Measurements from ENCODE around the gene SNRNP25. TPM values are rescaled to one million over a fixed set of nuclear protein-coding genes. Genes with fewer than 3 reads are reported as not detected.
A peak's percentile ranks its signal among the peaks of the same experiment; 100 is the strongest.

The SNRNP25 gene
- total and polyA plus RNA-seq, 2 of the 8 experiments (the other 6 are each of a cell fraction or from before 2014, with no cell fraction given): 53.0 to 58.4 TPM

DNA sequence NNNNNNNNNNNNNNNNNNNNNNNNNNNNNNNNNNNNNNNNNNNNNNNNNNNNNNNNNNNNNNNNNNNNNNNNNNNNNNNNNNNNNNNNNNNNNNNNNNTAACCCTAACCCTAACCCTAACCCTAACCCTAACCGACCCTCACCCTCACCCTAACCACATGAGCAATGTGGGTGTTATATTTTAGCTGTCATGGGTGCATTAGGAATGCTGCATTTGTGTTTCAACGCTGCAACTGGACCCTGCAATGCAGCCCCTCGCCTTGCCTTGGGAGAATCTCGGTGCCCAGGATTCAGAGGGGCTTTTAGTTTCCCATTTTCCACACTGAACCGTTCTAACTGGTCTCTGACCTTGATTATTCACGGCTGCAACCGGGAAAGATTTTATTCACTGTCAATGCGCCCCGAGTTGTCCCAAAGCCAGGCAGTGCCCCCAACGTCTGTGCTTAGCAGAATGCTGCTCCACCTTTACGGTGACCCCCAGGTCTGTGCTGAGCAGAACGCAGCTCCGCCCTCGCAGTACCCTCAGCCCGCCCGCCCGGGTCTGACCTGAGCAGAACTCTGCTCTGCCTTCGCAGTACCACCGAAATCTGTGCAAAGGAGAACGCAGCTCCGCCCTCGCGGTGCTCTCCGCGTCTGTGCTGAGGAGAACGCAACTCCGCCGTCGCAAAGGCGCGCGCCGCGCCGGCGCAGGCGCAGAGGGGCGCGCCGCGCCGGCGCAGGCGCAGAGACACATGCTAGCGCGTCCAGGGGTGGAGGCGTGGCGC is 43.5 kb upstream of the SNRNP25 start:
- H4K20me1 ChIP-seq (replicated peaks in 1 of 2; ENCODE audit: control insufficient read depth in 1 of 2, insufficient read depth in 2 of 2, low read length in 2 of 2): no peaks in the 10 kb centered on the region
- POLR2A ChIA-PET (ENCODE audit: partially characterized antibody): no interaction called here
- no peak overlapping the region for H3K56ac ChIP-seq (replicated peaks; ENCODE audit: insufficient read length, low read depth, low read length)
- no peak for TF ChIP-seq NRF1 (IDR thresholded peaks at IDR 0.05; ENCODE audit: low read depth, low read length)
- TF ChIP-seq BCL11A (IDR thresholded peaks at IDR 0.05; ENCODE audit: low read depth in 2 of 2, low read length in 2 of 2): no peak
- no peak for TF ChIP-seq TBP (IDR thresholded peaks at IDR 0.05; ENCODE audit: low read depth, low read length)
- no peak for TF ChIP-seq POLR2A (IDR thresholded peaks at IDR 0.05; ENCODE audit: control extremely low read depth in 1 of 2, low read depth in 2 of 2, low read length in 2 of 2)
- no peak for TF ChIP-seq CBX5 (IDR thresholded peaks at IDR 0.05; ENCODE audit: low read depth, low read length)
- no peak for TF ChIP-seq SP2 (IDR thresholded peaks at IDR 0.05; ENCODE audit: low read length)
- TF ChIP-seq FOSL1 (IDR thresholded peaks at IDR 0.05; ENCODE audit: insufficient read depth, low read depth, low read length): no peak
- TF ChIP-seq RBBP5 (IDR thresholded peaks at IDR 0.05; ENCODE audit: borderline replicate concordance, low read depth, low read length): no peak
- no peak for TF ChIP-seq ASH2L (IDR thresholded peaks at IDR 0.05; ENCODE audit: low read length)
- TF ChIP-seq GABPA (IDR thresholded peaks at IDR 0.05; ENCODE audit: borderline replicate concordance, insufficient read depth, low read length): no peak
- TF ChIP-seq KDM4A (IDR thresholded peaks at IDR 0.05; ENCODE audit: low read depth, low read length, severe bottlenecking): no peak
- TF ChIP-seq ATF3 (IDR thresholded peaks at IDR 0.05; ENCODE audit: insufficient read depth, low read depth, low read length): no peak
- TF ChIP-seq SIRT6 (IDR thresholded peaks at IDR 0.05; ENCODE audit: low read length): no peak
- no peak for TF ChIP-seq CEBPB (IDR thresholded peaks at IDR 0.05; ENCODE audit: low read depth, low read length)

More for the DNA sequence above, 43.5 kb upstream of the SNRNP25 start:
- CTCF ChIA-PET (ENCODE audit: partially characterized antibody): interaction anchor here (0.6 kb wide), 1 partner anchor 84 kb away, joined by 3 read pairs; no protein-coding TSS in a partner anchor
- H2AK5ac ChIP-seq (ENCODE audit: low read depth, low read length): no peak overlapping the region
- no peak for DNase-seq (ENCODE audit: low read depth in 1 of 2, low spot score in 2 of 2)
- no peak overlapping the region for H2BK15ac ChIP-seq (ENCODE audit: low read length)
- H3K27ac ChIP-seq (ENCODE audit: low read depth, low read length): no peak overlapping the region
- H3K23ac ChIP-seq (ENCODE audit: insufficient read length): no peak overlapping the region
- H3K36me3 ChIP-seq (ENCODE audit: control insufficient read depth in 2 of 4, insufficient read depth in 4 of 4, low read length in 3 of 4): no peaks in the 10 kb centered on the region
- peak overlapping the region in 1 of 4 experiments; percentile 22; a peak in 1 of 8 replicates for H3K4me3 ChIP-seq (ENCODE audit: extremely low read depth in 1 of 4, insufficient read depth in 2 of 4, low read depth in 3 of 4, low read length in 4 of 4)
- no peaks in the 10 kb centered on the region for H3K79me2 ChIP-seq (ENCODE audit: control insufficient read depth in 1 of 2, insufficient read depth in 2 of 2, low read length in 2 of 2)
- H2AFZ ChIP-seq (ENCODE audit: low read length): no peak overlapping the region
- no peak overlapping the region for H3K14ac ChIP-seq (ENCODE audit: insufficient read length)
- H4K91ac ChIP-seq (replicated peaks; ENCODE audit: insufficient read length, low read length): no peak overlapping the region
- no peak overlapping the region for H4K5ac ChIP-seq (ENCODE audit: insufficient read length, low read depth, low read length)
- no peak overlapping the region for H2BK5ac ChIP-seq (ENCODE audit: low read depth, low read length)
- no peak overlapping the region for H3K4me2 ChIP-seq (ENCODE audit: insufficient read depth in 1 of 2, low read depth in 2 of 2, low read length in 2 of 2)
- H4K8ac ChIP-seq (ENCODE audit: extremely low read depth, insufficient read depth, low read length): no peak overlapping the region
- H3K9me3 ChIP-seq (ENCODE audit: insufficient read depth in 2 of 2, low read depth in 1 of 2, low read length in 1 of 2): peaks cover 2 to 11% of the 10 kb centered on the region in 2 experiments; a peak in 2 of 4 replicates
- H2BK20ac ChIP-seq (ENCODE audit: low read length): no peak overlapping the region
- no peak overlapping the region for H2BK120ac ChIP-seq (replicated peaks; ENCODE audit: low read depth, low read length)
- no peak overlapping the region for H2BK12ac ChIP-seq (ENCODE audit: low read depth, low read length)
- no peak overlapping the region for H3K9ac ChIP-seq (replicated peaks in 1 of 4; ENCODE audit: extremely low read depth in 1 of 4, low read depth in 3 of 4, low read length in 3 of 4)
- no peaks in the 10 kb centered on the region for H3K27me3 ChIP-seq (replicated peaks in 1 of 4; ENCODE audit: control insufficient read depth in 3 of 4, extremely low read depth in 1 of 4, insufficient read depth in 3 of 4, low read length in 3 of 4)
- no peaks in the 10 kb centered on the region for H3K4me1 ChIP-seq (replicated peaks in 1 of 4; ENCODE audit: control insufficient read depth in 3 of 4, insufficient read depth in 4 of 4, low read length in 3 of 4)
- 93% methylated on average over 9 of the region's 48 CpGs; no CpG with 5 or more reads in 1 of the 2 experiments for WGBS, 2 experiments (ENCODE audit: extremely low coverage in 1 of 2, insufficient coverage in 1 of 2, insufficient read length in 1 of 2, insufficient replicate concordance in 2 of 2, low coverage in 1 of 2, low lambda C conversion rate in 2 of 2, missing lambda C conversion rate in 1 of 2)
- H3K18ac ChIP-seq (ENCODE audit: extremely low read depth, low read length): no peak overlapping the region
- FAIRE-seq: no peak
- no peaks in the 10 kb centered on the region for H3K79me1 ChIP-seq (ENCODE audit: low read depth, low read length)
- H3K23me2 ChIP-seq (ENCODE audit: low read depth, low read length): no peaks in the 10 kb centered on the region
- no peak overlapping the region for H3K4ac ChIP-seq (replicated peaks; ENCODE audit: insufficient read length, low read depth, low read length)
